Measurements from ENCODE around the gene ECE1.
A peak's percentile ranks its signal among the peaks of the same experiment; 100 is the strongest.
"Not testable (repeated sequence)": the region's sequence is repeated elsewhere in the genome, so short reads cannot be mapped to it uniquely, and the experiment has no call there.

Gene ECE1

DNA sequence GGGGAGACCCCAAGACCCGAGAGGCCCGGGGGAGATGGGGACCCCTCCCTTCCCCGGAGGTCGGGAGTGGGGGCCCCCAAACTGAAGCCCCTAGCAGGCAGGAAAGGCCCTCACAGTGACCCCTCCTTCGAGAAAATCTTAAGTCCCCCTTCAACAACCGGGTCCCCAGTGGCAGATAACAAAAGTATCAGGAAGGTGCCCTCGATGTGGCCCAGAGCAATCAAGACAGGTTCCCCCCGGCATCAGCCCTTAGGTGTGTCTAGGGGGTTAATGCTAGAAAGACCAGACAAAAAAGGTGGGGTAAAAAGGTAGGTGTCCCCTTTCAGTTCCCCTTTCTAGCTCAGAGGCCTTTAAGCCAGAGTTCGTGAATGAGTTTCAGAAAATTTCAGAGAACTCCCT is 282 bp upstream of the ECE1 start:
- no peak for DNase-seq

- no peak for DNase-seq
Measured at GRCh38 chr1:21289127-21289526, 1.1 kb downstream of the ECE1 start.

DNA sequence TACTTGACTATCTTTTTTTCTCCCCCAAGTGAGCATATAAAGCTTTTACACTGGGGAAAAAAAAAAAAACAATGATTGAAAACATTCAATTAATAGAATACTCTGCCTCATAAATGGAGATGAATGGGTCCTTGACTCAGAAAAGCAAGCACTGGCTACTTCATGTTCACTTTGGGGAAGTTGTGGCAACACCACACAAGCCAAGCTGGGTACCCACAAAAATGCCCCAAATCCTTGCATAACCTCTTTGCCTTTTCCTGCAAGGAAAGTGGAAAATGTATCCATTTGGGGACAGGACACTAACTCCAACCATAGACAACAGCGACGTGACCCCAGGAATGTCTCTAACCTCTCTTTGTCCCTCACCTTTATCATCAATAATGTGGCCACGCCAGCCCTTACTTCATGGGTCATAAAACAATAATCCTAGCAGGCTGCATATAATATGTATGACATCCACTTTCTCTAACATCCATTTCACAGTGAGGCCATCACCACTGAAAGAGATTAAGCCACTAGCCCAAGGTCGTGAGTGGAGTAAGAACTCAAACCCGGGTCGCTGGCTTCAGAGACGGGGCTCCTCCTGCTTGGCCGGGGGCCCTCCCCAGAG is 2.3 kb downstream of the ECE1 start:
- DNase-seq = no peak

DNA sequence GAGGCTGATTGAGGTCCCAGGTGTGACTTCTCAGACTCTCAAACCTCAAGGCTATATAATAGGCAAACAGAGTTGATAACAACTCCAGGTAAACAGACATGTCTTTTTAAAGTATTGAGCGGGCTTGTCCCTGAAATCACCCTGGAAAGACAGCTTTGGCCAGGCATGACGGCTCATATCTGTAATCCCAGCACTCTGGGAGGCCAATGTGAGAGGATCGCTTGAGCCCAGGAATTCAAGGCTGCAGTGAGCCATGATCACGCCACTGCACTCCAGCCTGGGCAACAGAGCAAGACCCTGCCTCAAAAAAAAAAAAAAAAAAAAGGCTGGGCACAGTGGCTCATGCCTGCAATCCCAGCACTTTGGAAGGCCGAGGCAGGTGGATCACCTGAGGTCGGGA is 4.9 kb downstream of the ECE1 start:
- not testable (repeated sequence) for DNase-seq

DNA sequence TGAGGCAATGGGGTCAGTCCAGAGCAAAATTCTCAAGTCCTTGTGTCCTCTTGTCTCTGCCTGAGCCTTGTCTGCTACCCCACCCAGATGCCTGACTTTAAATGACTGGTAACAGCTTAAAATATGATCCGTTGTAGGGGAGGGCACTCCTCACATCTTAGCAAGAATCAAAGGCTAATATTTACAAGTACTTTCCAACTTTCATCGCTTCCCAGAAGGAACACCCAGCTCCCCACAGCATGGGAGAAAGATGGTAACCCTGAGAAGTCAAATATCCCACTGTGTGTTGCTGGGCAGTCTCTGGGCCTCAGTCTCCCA is 5.2 kb downstream of the ECE1 start:
- DNase-seq = no peak

GRCh38 chr1:21284206-21285054 is 5.8 kb downstream of the ECE1 start:
- no peak for DNase-seq

- DNase-seq = no peak
Measured at GRCh38 chr1:21283524-21283923, 6.7 kb downstream of the ECE1 start.

GRCh38 chr1:21282020-21282419 is 8.2 kb downstream of the ECE1 start:
- DNase-seq = not testable (repeated sequence)

DNA sequence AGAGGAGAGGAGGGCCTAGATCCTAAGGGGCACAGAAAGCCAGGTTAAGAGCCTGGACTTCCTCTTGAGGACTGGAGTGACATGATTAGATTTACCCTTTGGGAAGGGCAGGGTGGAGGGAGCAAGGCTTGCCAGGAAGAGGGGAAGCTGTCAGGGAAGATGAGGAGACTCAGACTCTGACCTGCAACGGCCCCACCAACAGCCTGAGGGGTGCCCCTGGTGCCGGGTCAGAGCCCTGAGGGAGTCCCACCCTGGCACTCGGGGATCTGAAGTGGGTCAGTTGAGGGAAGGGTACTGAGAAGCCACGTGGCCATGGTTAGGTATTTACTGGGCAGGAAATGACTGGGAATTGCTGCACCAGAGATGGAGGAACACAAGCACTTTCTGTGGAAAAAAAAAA is 9.8 kb downstream of the ECE1 start:
- DNase-seq = no peak

GRCh38 chr1:21280011-21280471 is 10.2 kb downstream of the ECE1 start:
- no peak for DNase-seq

- no peak for DNase-seq
Measured at GRCh38 chr1:21278860-21279845, 11.1 kb downstream of the ECE1 start.

DNA sequence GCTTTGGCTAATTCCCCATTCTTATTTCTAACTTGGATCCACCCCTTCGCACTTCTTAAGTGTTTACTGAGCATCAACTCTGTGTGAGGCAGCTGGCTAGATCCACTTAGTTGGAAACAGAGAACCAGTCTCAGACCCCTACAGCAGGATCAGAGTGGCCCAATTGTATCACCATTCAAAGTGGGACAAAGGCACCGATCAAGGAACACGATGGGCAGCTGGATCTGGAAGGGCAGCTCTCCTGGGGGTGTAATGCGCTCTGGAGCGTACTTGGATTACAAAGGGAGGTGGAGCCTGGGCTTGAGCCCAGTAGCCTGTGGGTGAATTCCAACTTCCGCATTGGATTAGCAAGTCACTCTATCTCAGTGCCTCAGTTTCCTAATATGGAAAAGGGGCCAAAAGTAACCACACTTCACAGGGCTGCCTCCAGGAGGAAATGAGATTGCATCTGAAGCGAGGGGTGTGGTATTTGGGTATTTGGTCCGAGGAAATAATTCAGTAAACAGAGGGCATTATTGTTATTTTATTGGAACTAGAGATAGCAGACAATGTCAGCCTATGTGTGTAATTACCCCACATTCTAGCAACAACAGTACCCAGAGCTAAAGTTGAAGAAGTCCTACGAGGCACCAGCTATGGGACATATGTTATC is 11.9 kb downstream of the ECE1 start:
- no peak for DNase-seq

GRCh38 chr1:21277180-21277579 is 13.1 kb downstream of the ECE1 start:
- DNase-seq = no peak

- no peak for DNase-seq
Measured at GRCh38 chr1:21272540-21272939, 17.7 kb downstream of the ECE1 start.

DNA sequence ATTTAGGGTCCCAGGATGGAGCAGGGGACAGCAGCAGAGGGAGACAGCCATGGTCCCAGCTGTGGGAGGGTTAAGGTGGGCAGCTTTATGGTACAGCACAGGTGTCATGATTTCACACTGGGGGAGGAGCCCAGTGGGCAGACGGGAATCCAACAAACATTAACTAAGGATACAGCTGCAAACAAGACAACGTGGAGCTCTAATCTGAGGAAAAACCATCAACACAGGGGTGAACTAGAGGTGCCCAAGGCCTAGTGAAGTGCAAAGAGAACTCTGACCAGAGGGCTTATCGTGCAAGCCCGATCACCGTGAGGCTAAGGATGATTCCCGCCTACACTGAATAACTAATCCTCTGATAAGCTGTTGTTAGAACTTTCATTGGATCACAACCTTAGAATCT is 18.7 kb downstream of the ECE1 start:
- no peak for DNase-seq

DNA sequence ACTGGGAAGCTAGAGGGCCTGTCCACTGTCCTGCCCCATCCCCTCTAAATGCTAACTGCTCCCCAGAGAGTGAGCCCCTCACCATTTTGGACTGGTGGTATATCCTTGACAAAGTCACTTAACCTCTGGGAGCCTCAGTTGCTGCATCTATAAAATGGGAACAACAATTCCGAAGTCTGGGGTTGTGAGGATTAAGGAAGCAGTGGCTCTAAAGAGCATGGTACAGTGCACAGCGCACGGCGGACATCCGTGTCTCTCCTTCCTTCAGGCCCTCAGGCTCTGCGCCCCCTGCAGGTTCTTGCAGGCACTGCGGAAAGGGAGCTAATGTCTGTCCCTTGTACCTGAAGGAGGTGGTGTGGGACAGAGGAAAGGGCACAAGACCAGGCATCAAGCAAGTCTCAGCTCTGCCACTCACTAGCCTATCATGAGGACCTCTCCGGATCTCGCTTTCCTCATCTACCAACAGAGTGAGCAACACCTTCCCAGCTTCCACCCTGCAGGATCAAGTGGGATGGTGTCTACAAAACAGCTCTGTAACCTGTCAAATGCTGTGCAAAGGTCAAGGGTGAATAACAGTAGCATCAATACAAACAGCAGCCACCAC is 20.1 kb downstream of the ECE1 start:
- DNase-seq = peak; percentile 83

DNA sequence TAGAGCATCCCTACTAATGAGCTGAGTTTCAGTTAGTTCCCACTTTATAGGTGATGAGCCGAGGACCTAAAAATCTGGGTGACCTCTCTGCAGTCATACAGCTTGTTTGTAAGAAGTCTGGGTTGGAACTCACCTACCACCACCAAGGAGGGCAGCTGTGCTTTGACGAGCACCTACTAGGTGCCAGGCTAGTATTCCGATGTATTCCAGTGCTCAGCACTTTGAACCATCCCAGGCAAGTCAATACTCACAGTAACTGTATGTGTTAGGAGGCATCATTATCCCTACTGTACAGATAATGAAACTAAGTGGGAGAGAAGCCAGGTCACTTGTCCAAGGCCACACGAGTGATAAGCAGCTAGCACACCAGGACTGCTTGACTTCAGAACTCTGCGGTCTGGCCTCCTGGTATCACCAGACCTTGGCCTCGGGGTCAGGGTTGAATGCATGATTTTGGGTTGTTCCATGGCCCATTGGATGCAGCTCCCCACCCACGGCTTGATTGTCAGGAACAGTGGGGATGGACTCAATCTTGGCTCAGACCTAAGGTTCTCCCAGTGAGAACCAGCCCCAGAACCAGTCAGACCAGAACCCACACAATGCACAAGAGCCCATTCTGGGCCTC is 20.7 kb downstream of the ECE1 start:
- DNase-seq = no peak

- no peak for DNase-seq
Measured at GRCh38 chr1:21268281-21269239, 21.7 kb downstream of the ECE1 start.

GRCh38 chr1:21267191-21268077 is 22.8 kb downstream of the ECE1 start:
- DNase-seq = no peak
